Lower lobe of right lung (tissue), 2 donors: Measurements from ENCODE around the gene RBBP8NL. TPM values are rescaled to one million over a fixed set of nuclear protein-coding genes. Genes with fewer than 3 reads are reported as not detected.

Source experiments
- ATAC-seq, 2 donors: fragments of 200-7000 bp; cut with Tn5 transposase; one replicate each; pipeline ENCODE4 v1.9.1; 2020 to 2022; ENCODE audit warnings: mild to moderate bottlenecking in 2 of 2, moderate library complexity in 2 of 2
- DNase-seq: peaks from one replicate; pipeline ENCODE4 v3.0.0-alpha.2; 2020
- H3K27ac ChIP-seq: fragments of 200-600 bp; one replicate; pipeline ENCODE4 v1.8.0; 2022
- H3K27me3 ChIP-seq: fragments of 200-600 bp; one replicate; pipeline ENCODE4 v1.8.0; 2022; ENCODE audit warnings: low read depth
- H3K36me3 ChIP-seq: fragments of 200-600 bp; one replicate; pipeline ENCODE4 v1.8.0; 2022; ENCODE audit warnings: mild to moderate bottlenecking
- H3K4me1 ChIP-seq: fragments of 200-600 bp; one replicate; pipeline ENCODE4 v1.8.0; 2022
- H3K4me3 ChIP-seq: fragments of 200-600 bp; one replicate; pipeline ENCODE4 v1.8.0; 2022; ENCODE audit warnings: mild to moderate bottlenecking
- H3K9me3 ChIP-seq: fragments of 200-600 bp; one replicate; pipeline ENCODE4 v1.8.0; 2022
- intact Hi-C: fragments of 100-400 bp; cut with DNase I; formaldehyde crosslinking; loops from one replicate; pipeline ENCODE4 v1.11.0; 2022
- total RNA-seq: library from RNA; stranded (reverse); fragmentation: NEBNext Ultra II Directional; extraction: Animal tissue kit (Norgen Biotek cat#: 25700); gene quantifications from one replicate; pipeline ENCODE4 v1.2.1, GENCODE V29; 2021
- TF ChIP-seq, protein P1 (sequence below): fragments of 200-600 bp; IDR thresholded peaks from one replicate; pipeline ENCODE4 v1.8.0; 2022; ENCODE audit warnings: antibody characterized with exemption, mild to moderate bottlenecking
- donor health status: DM: no; HTN: yes; CAD: no; lungs with severe emphysema.

Gene RBBP8NL
- total RNA-seq, 1 donor from 2014 or later = 2.0 TPM

DNA sequence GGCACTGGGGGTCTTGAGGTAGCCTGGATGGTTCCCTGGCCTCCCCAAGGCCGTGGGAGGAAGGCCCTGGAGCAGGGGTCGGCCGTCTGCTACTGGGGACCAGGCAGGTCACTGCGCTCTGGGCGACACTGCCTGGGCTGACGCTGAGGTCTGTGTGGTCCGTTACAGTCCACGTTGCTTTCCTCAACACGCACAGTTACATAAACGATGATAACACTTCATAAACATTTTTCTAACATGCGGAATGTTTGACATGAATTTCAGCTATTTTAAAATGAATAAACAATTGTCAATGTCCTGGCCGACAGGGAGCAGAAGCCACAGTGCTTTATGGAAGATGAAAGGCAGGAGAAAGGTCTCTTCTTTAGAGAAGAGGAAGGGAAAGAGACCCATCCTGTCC is 10.2 kb upstream of the RBBP8NL start:
- DNase-seq = no peak
- intact Hi-C loops = no loop called here
- peaks cover 6% of the 10 kb centered on the region for H3K4me1 ChIP-seq

DNA sequence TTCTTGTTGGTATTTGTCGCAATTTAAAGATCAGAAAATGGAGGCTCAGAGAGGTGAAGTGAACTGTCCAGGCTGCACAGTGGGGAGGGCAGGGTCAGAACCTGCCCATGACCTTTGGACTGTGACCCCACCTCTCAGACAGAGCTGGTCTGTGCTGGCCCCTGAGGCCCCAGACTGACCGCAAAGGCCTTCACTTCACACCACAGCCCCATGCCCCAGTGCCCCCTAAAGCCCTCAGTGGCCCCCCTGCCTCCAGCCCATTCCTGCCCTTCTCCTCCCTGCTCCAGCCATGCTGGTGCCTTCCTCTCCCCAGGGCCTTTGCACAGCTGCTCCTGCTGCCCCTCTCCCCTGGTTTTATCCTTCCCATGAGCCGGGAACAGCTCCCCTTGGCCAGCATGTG is 9.4 kb upstream of the RBBP8NL start:
- H3K27ac ChIP-seq = no peak overlapping the region
- intact Hi-C loops = no loop called here

More for the DNA sequence above, 10.2 kb upstream of the RBBP8NL start:
- H3K4me3 ChIP-seq = no peak overlapping the region
- TF ChIP-seq, protein P1, sequence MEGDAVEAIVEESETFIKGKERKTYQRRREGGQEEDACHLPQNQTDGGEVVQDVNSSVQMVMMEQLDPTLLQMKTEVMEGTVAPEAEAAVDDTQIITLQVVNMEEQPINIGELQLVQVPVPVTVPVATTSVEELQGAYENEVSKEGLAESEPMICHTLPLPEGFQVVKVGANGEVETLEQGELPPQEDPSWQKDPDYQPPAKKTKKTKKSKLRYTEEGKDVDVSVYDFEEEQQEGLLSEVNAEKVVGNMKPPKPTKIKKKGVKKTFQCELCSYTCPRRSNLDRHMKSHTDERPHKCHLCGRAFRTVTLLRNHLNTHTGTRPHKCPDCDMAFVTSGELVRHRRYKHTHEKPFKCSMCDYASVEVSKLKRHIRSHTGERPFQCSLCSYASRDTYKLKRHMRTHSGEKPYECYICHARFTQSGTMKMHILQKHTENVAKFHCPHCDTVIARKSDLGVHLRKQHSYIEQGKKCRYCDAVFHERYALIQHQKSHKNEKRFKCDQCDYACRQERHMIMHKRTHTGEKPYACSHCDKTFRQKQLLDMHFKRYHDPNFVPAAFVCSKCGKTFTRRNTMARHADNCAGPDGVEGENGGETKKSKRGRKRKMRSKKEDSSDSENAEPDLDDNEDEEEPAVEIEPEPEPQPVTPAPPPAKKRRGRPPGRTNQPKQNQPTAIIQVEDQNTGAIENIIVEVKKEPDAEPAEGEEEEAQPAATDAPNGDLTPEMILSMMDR = no peak
- H3K9me3 ChIP-seq = no peaks in the 10 kb centered on the region
- H3K36me3 ChIP-seq = no peaks in the 10 kb centered on the region
- no peak overlapping the region for H3K27ac ChIP-seq
- peaks cover 12% of the 10 kb centered on the region for H3K27me3 ChIP-seq
- ATAC-seq = no peak

DNA sequence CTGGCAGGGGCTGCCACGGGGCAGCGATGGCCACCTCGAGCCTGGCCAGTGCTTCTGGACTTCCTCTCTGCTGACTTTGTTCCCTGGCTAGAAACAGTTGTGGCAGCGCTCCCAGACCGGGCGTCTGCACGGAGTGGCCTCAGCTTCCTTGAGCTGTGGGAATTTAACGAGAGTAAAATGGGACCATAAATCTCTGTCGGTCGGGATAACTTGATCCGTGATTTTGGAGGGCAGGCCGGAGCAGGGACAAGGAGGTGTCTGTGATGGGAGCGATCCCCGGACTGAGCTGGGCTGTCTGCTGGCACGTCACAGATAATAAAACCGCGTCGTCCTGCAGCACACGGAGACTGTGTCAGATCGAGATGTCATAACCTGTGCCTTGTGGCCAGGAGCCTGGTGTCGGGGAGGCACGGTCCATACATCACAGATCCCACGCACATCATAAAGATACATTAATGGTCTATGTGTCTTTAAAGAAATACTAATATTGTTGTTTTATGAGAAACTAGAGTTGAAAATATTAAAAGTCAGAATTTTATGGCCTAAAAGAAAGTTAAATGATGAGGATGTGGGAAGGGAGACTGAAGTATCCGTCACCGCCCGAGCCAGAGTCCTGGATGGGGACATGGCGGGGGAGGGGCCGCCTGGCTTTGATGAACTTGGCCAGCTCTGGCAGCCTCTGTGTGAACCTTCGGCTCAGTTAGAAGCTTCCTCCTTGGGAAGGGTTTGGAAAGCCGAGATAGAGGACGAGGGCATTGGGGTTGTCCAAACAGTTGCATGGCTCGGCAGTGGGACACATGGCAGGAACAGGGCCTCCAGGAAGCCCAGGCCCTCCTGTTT is 6.5 kb upstream of the RBBP8NL start:
- Histone ChIP-seq H3K27me3 (peaks cover 12% of the 10 kb centered on the region), H3K27ac (no peak overlapping the region), H3K36me3 (no peaks in the 10 kb centered on the region), H3K9me3 (no peaks in the 10 kb centered on the region), H3K4me1 (peaks cover 6% of the 10 kb centered on the region), H3K4me3 (no peak overlapping the region)
- ATAC-seq = peak in 1 of 2 donors; percentile 28
- no peak for DNase-seq
- TF ChIP-seq, protein P1 = no peak
- intact Hi-C loops = no loop called here

More for the DNA sequence above, 9.4 kb upstream of the RBBP8NL start:
- no peak overlapping the region for H3K4me3 ChIP-seq
- ATAC-seq (no peak), DNase-seq (no peak)
- peaks cover 12% of the 10 kb centered on the region for H3K27me3 ChIP-seq
- H3K36me3 ChIP-seq = no peaks in the 10 kb centered on the region
- no peaks in the 10 kb centered on the region for H3K9me3 ChIP-seq
- H3K4me1 ChIP-seq = peaks cover 6% of the 10 kb centered on the region
- TF ChIP-seq, protein P1 = no peak

DNA sequence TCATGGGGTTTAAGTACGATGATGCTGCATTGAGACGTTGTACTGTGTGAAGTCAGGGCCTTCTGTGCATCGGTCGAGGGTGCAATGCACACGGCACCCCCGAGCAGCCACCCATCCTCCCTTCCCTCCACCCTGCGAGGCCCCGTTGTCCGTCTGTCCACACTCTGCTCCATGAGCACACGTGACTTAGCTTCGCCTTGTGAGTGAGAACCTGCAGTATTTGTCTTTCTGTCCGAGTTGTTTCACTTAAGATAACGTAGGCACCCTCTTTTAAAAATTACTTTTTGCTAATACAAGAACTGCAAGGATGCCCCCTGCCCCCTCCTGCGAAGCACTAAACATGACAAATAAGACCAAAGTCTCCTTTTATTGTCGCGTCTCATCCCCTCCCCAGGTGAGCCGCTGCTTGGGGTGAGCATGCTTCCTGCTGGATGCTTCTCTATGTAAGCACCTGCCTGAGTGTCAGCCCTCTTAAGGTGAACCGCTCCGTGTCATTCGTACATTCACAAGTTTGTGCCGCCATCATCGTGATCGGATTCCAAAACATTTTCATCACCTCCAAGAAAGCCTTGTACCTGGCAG is 3.6 kb upstream of the RBBP8NL start:
- DNase-seq (no peak), ATAC-seq (no peak)
- intact Hi-C loops = no loop called here
- Histone ChIP-seq H3K27ac (no peak overlapping the region), H3K4me3 (no peak overlapping the region), H3K9me3 (no peaks in the 10 kb centered on the region), H3K27me3 (peaks cover 11% of the 10 kb centered on the region), H3K4me1 (peaks cover 9% of the 10 kb centered on the region), H3K36me3 (no peaks in the 10 kb centered on the region)
- TF ChIP-seq, protein P1 = no peak

DNA sequence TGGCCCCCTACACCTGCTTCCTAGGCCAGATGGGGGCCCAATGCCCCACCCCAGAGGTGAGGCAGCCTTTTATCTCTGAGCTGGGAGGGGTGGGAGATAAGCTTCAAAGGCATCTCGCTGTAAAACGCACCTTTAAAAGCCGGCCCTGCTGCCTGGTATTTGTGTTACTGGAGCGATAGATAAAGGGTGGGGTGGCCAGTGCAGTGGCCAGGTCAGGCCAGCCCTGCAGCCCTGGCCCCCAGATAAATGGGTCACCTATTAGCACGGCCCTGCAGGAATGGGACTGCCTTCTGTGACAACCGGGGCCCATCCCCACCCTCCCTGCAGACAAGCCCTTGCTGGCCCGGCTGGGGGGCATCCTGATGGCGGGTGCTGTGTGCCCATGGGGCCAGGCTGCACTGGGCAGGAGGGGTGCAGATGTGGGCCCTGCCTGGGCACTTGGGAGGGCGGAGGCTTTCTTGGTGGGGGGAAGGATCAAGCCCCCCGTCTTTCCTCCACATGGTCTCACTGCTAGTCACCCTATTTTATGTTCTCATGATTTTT is 3.0 kb upstream of the RBBP8NL start:
- ATAC-seq (no peak), DNase-seq (no peak)
- Histone ChIP-seq H3K4me1 (peaks cover 9% of the 10 kb centered on the region), H3K4me3 (no peak overlapping the region), H3K36me3 (no peaks in the 10 kb centered on the region), H3K9me3 (no peaks in the 10 kb centered on the region), H3K27me3 (peaks cover 11% of the 10 kb centered on the region), H3K27ac (no peak overlapping the region)
- intact Hi-C loops = no loop called here
- TF ChIP-seq, protein P1 = no peak
